Fibroblast of villous mesenchyme (primary cell): Measurements from ENCODE around the gene SORBS1. TPM values are rescaled to one million over a fixed set of nuclear protein-coding genes. Genes with fewer than 3 reads are reported as not detected.

ENCODE experiments used
- DNase-seq: peaks from one replicate; pipeline ENCODE4 v3.0.0-alpha.2; 2010; ENCODE audit warnings: low read depth
- H3K4me3 ChIP-seq: 2 replicates; pipeline ENCODE4 v1.5.1; 2011; ENCODE audit warnings: low read depth, mild to moderate bottlenecking, low read length
- CTCF ChIP-seq: IDR thresholded peaks from 2 replicates; pipeline ENCODE4 v1.5.1; 2012; ENCODE audit warnings: low read depth, mild to moderate bottlenecking, low read length; ENCODE audit not compliant: insufficient read depth
- total RNA-seq: library from RNA; depleted of rRNA; stranded (reverse); fragments of >200 nt; gene quantifications from 2 replicates; pipeline ENCODE4 v1.2.3, GENCODE V29; 2012

The SORBS1 gene
- total RNA-seq, 1 donor: 8.2 TPM

GRCh38 chr10:95578619-95579018 lies 17.4 kb upstream of the SORBS1 start:
- DNase-seq: no peak
- H3K4me3 ChIP-seq: no peak overlapping the region
- TF ChIP-seq CTCF: no peak

GRCh38 chr10:95574649-95575365 lies 13.6 kb upstream of the SORBS1 start:
- no peak for DNase-seq
- no peak overlapping the region for H3K4me3 ChIP-seq
- TF ChIP-seq CTCF: no peak

GRCh38 chr10:95573964-95574604 lies 12.9 kb upstream of the SORBS1 start:
- no peak overlapping the region for H3K4me3 ChIP-seq
- no peak for DNase-seq
- TF ChIP-seq CTCF: no peak

GRCh38 chr10:95573527-95573926 lies 12.4 kb upstream of the SORBS1 start:
- H3K4me3 ChIP-seq: no peak overlapping the region
- no peak for TF ChIP-seq CTCF
- DNase-seq: no peak

- no peak overlapping the region for H3K4me3 ChIP-seq
- TF ChIP-seq CTCF: no peak
- no peak for DNase-seq
Measured at GRCh38 chr10:95572131-95572820, 11.1 kb upstream of the SORBS1 start.

GRCh38 chr10:95571390-95571789 lies 10.2 kb upstream of the SORBS1 start:
- no peak for DNase-seq
- TF ChIP-seq CTCF: no peak
- H3K4me3 ChIP-seq: no peak overlapping the region
